Uterus (tissue), 4 donors: ENCODE data around the gene TMEM37. TPM values are rescaled to one million over a fixed set of nuclear protein-coding genes. Genes with fewer than 3 reads are reported as not detected.
A peak's percentile ranks its signal among the peaks of the same experiment; 100 is the strongest.
"Not testable (repeated sequence)": the region's sequence is repeated elsewhere in the genome, so short reads cannot be mapped to it uniquely, and the experiment has no call there.

ENCODE experiments used
- DNase-seq, 2 donors: peaks; one replicate each; pipeline ENCODE4 v3.0.0-alpha.2; 2019 to 2020
- H3K27ac ChIP-seq, 2 donors: fragments of 200-600 bp; sonication (generic); 1 replicate in 1 of 2; 2 replicates in 1 of 2; pipeline ENCODE4 v1.5.1; 2016 to 2018
- H3K27me3 ChIP-seq, 2 donors: fragments of 200-600 bp; sonication (generic); one replicate each; pipeline ENCODE4 v1.5.1; 2018 to 2019; ENCODE audit warnings: control low read depth in 1 of 2
- H3K36me3 ChIP-seq, 2 donors: fragments of 200-600 bp; sonication (generic); one replicate each; pipeline ENCODE4 v1.5.1; 2019; ENCODE audit warnings: control low read depth in 1 of 2
- H3K4me1 ChIP-seq, 2 donors: fragments of 200-600 bp; sonication (generic); one replicate each; pipeline ENCODE4 v1.5.1; 2018 to 2019; ENCODE audit warnings: control low read depth in 1 of 2
- H3K4me3 ChIP-seq, 2 donors: fragments of 200-600 bp; sonication (generic); 1 replicate in 1 of 2; 2 replicates in 1 of 2; pipeline ENCODE4 v1.5.1; 2018 to 2019; ENCODE audit warnings: mild to moderate bottlenecking in 1 of 2
- H3K9me3 ChIP-seq, 2 donors: fragments of 200-600 bp; sonication (generic); one replicate each; pipeline ENCODE4 v1.5.1; 2019; ENCODE audit warnings: control low read depth in 1 of 2
- POLR2A ChIP-seq, 2 donors: fragments of 450-650 bp; IDR thresholded peaks; one replicate each; pipeline ENCODE4 v1.6.1; 2016; ENCODE audit warnings: antibody characterized with exemption in 2 of 2, mild to moderate bottlenecking in 1 of 2, moderate library complexity in 1 of 2
- intact Hi-C: fragments of 100-400 bp; cut with DNase I; formaldehyde crosslinking; loops from one replicate; pipeline ENCODE4 v1.15.1; 2023; ENCODE audit warnings: low total_unique reads
- total RNA-seq, 4 donors: library from RNA; depleted of rRNA in 3 of 4; stranded (reverse); fragments of >200 nt in 3 of 4; gene quantifications; one replicate each; pipeline versions ENCODE4 v1.1.0 to v1.2.4, GENCODE V29; 2014 to 2023
- TF ChIP-seq, protein P1 (sequence below), 4 experiments: fragments of 200-600 bp in 2 of 4; fragments of 450-650 bp in 2 of 4; sonication (generic) in 2 of 4; IDR thresholded peaks; one replicate each; pipeline ENCODE4 v1.5.1; 2016 to 2019; ENCODE audit warnings: antibody characterized with exemption in 4 of 4, mild to moderate bottlenecking in 2 of 4, moderate library complexity in 1 of 4
- donor health status: DM: yes; HTN: yes; CAD: no.

The TMEM37 gene
- total RNA-seq, 4 donors from 2014 or later = 1.2 to 5.4 (median 3.7) TPM; not detected in 1

- intact Hi-C loops = no loop called here
- no peaks in the 10 kb centered on the region for H3K9me3 ChIP-seq
- H3K27ac ChIP-seq = no peak overlapping the region
- H3K4me1 ChIP-seq = no peaks in the 10 kb centered on the region
- no peak for TF ChIP-seq POLR2A (IDR thresholded peaks at IDR 0.05)
- TF ChIP-seq, protein P1, sequence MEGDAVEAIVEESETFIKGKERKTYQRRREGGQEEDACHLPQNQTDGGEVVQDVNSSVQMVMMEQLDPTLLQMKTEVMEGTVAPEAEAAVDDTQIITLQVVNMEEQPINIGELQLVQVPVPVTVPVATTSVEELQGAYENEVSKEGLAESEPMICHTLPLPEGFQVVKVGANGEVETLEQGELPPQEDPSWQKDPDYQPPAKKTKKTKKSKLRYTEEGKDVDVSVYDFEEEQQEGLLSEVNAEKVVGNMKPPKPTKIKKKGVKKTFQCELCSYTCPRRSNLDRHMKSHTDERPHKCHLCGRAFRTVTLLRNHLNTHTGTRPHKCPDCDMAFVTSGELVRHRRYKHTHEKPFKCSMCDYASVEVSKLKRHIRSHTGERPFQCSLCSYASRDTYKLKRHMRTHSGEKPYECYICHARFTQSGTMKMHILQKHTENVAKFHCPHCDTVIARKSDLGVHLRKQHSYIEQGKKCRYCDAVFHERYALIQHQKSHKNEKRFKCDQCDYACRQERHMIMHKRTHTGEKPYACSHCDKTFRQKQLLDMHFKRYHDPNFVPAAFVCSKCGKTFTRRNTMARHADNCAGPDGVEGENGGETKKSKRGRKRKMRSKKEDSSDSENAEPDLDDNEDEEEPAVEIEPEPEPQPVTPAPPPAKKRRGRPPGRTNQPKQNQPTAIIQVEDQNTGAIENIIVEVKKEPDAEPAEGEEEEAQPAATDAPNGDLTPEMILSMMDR (IDR thresholded peaks at IDR 0.05) = no peak
- no peak overlapping the region for H3K4me3 ChIP-seq
- H3K36me3 ChIP-seq = no peaks in the 10 kb centered on the region
- no peaks in the 10 kb centered on the region for H3K27me3 ChIP-seq
- no peak for DNase-seq
These were observed 29.5 kb upstream of the TMEM37 start for GRCh38 chr2:119402106-119402505.

- Histone ChIP-seq H3K4me1 (no peaks in the 10 kb centered on the region), H3K36me3 (no peaks in the 10 kb centered on the region), H3K9me3 (no peaks in the 10 kb centered on the region), H3K27ac (no peak overlapping the region), H3K27me3 (no peaks in the 10 kb centered on the region), H3K4me3 (no peak overlapping the region)
- no peak for TF ChIP-seq POLR2A (IDR thresholded peaks at IDR 0.05)
- TF ChIP-seq, protein P1 (IDR thresholded peaks at IDR 0.05) = no peak
- intact Hi-C loops = no loop called here
- no peak for DNase-seq
These were observed 28.8 kb upstream of the TMEM37 start for GRCh38 chr2:119402645-119403560.

GRCh38 chr2:119403618-119404017 lies 28.0 kb upstream of the TMEM37 start:
- DNase-seq, H3K27ac ChIP-seq, H3K36me3 ChIP-seq, H3K9me3 ChIP-seq, H3K27me3 ChIP-seq, H3K4me1 ChIP-seq, intact Hi-C loops, H3K4me3 ChIP-seq: not testable (repeated sequence)

DNA sequence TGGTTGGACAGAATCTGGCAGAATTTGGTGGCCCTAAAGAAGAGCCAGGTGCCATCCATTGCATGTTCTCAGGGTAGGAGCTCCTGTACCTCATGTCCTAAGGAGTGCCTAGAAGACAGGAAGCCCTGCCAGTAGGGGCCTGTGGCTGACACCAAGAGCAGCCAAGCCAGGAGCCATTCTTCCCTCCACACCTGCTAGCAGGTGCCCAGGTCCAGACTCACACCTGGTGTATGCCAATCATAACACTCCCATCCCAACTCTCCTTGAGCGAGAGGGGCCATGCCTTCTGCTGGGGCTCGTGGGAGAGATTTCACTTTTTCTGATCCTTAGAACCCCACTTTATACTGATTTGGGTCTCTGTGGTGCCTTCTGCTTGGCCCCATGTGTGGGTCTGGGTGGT lies 26.5 kb upstream of the TMEM37 start:
- intact Hi-C loops = no loop called here
- Histone ChIP-seq H3K27me3 (no peaks in the 10 kb centered on the region), H3K27ac (no peak overlapping the region), H3K4me3 (no peak overlapping the region), H3K36me3 (no peaks in the 10 kb centered on the region), H3K9me3 (no peaks in the 10 kb centered on the region), H3K4me1 (no peaks in the 10 kb centered on the region)
- DNase-seq = no peak
- TF ChIP-seq POLR2A (IDR thresholded peaks at IDR 0.05) = no peak
- TF ChIP-seq, protein P1 (IDR thresholded peaks at IDR 0.05) = no peak

- intact Hi-C loops = no loop called here
- no peak for DNase-seq
These were observed 24.0 kb upstream of the TMEM37 start for GRCh38 chr2:119407430-119408220.

More at GRCh38 chr2:119407430-119408220, 24.0 kb upstream of the TMEM37 start:
- no peak for TF ChIP-seq POLR2A (IDR thresholded peaks at IDR 0.05)
- TF ChIP-seq, protein P1 (IDR thresholded peaks at IDR 0.05) = peak; percentile 51 to 84 (median 68)
- Histone ChIP-seq H3K4me1 (no peaks in the 10 kb centered on the region), H3K36me3 (no peaks in the 10 kb centered on the region), H3K27me3 (no peaks in the 10 kb centered on the region), H3K27ac (no peak overlapping the region), H3K9me3 (no peaks in the 10 kb centered on the region), H3K4me3 (no peak overlapping the region)
